Measurements from ENCODE around the gene ALDH1A2.
"Not testable (repeated sequence)": the region's sequence is repeated elsewhere in the genome, so short reads cannot be mapped to it uniquely, and the experiment has no call there.

Gene ALDH1A2

DNA sequence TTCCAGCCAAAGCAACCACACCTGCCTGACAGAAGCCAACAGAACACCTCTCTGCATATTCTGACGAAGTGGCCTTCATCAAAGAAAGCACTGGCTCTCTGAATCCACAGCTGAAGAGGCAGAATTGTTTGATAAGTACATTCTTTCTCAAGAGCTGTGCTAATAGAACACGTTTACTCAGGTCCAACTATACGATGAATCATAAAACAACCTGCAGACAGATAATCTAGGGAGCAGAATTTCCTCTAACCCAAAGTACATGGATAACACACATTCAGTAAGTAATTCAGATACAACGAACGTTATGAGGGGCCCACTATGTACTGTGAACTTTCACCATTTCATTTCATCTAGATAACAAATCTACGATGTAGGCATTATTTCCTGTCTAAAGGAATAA lies 25.4 kb downstream of the ALDH1A2 start:
- no peak for DNase-seq

DNA sequence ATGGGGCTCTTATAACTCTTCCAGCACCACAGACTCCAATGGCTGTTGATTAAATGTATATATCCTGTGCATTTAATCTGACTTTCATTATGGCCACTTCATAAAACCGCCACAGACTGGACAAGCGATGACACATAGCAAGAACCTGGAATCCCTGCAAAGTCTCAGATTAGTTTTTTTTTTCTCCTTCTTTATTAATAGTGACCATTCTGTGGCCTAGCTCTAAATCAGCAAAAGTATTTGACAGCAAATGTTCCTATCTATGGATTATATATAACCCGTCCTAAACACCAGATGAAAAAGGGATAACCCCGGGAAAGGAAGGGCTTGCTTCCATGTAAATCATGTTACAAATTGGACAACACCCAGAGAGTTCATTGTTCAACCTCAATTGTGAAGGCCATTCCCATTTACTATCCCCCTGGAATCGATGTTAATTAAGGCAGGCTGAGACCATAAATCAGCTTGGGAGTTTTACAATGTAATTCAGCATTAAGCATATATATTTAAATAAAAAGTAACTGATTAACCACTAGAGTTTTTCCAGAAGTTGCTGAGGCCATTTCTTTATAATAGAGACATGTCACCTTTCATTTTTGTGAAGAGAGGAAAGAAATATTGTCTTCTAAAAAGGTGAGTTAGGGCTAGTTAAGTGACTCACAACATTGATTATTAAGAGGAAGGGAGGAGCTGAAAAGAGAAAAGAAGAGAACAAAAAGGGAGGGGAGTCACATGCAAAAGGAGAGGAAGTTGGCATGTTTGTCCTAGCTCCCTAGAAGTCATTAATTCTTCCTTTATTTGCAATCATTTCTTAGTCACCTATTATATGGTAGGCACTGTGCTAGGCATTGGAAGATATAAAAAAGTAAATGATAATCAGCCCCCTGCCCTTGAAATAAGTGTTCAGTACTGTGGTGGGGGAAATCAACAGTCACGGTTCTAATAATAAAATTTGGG lies 26.2 kb downstream of the ALDH1A2 start:
- DNase-seq = no peak

DNA sequence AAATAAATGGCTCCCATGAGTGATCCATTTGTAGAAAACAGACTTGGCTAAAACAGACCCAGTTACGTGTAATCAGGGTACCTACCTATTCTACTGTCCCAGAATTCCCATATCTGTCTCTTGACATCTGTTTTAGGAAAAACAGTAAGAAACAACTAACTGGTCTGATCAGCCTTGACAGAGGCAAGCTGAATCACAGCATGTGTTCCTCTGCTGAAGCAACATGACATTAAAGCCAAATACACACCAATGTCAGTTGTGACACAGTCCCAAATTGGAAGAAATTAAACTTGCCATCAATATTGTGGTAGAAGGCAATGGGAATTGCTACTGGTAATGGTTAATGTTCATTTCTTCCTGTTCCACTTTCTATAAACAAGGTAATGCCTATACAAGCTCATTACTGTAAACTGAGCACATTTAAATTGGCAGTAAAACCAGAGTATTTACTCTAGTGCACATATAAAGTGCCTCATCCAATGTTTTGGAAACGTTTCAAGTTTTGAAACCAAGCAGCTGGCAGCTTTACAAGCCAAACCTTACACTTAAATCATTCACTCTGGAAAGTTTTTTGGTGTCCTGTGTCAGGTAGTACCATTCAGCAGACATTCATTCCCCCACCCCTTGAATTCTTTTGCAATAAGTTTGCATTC lies 27.0 kb downstream of the ALDH1A2 start:
- no peak for DNase-seq

DNA sequence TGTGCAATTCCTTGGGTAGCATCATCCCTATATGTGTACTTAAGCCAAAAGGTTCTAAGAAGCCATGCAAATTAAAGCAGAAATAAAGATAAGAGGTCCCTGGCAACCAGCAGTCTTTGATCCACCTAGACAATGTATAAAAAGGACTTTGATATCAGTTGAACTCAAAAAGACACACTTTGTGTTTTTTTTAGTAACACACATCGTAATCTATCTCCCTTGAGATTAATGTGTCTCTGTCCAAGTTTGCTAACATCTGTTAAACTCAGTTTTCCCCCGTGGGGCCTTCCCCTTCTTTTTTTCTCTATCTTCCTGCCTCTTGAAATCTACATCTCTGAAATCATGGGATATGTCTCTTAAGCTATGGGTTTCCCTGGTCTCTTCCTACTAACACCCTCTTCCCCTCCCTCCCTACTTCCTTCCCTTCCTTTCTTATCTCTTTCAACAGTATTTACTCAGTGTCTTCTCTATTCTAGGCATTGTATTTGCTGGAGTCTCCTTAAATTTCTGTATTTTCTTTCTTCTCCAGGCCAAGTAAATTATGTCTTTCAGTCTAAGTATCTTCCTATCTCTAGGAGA lies 27.7 kb downstream of the ALDH1A2 start:
- DNase-seq = no peak

DNA sequence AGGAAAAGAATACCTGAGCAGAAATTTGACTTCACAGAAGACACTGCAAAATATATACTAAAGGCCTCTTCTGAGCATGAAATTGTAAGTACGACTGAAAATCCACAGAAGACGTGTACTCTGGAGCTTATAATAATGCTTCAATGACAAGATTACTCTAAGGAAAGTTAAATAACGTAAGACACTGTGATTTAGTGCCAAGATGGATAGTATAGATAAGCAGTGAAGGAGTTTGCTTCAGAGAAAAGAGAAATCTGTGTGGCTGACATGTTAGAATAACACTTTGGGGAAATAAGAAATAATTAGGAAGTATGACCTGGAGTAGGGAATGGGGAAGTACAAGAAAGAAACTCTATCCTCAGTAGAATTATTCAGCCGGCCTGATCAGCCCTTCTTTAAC lies 28.9 kb downstream of the ALDH1A2 start:
- DNase-seq = peak; percentile 31

DNA sequence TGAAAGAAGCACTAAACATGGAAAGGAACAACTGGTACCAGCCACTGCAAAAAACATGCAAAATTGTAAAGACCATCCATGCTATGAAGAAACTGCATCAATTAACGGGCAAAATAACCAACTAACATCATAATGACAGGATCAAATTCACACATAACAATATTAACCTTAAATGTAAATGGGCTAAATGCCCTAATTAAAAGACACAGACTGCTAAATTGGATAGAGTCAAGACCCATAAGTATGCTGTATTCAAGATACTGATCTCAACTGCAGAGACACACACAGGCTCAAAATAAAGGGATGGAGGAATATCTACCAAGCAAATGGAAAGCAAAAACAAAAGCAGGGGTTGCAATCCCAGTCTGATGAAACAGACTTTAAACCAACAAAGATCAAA lies 37.1 kb downstream of the ALDH1A2 start:
- not testable (repeated sequence) for DNase-seq

DNA sequence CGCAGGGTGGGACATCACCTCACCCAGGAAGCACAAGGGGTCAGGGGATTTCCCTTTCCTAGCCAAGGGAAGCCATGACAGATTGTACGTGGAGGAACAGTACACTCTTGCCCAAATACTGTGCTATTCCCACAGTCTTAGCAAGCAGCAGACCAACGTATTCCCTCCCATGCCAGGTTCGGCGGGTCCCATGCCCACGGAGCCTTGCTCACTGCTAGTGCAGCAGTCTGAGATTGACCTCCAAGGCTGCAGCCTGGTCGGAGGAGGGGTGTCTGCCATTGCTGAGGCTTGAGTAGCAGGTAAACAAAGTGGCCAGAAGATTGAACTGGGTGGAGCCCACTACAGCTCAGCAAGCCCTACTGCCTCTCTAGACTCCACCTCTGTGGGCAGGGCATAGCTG lies 39.0 kb downstream of the ALDH1A2 start:
- DNase-seq = no peak

DNA sequence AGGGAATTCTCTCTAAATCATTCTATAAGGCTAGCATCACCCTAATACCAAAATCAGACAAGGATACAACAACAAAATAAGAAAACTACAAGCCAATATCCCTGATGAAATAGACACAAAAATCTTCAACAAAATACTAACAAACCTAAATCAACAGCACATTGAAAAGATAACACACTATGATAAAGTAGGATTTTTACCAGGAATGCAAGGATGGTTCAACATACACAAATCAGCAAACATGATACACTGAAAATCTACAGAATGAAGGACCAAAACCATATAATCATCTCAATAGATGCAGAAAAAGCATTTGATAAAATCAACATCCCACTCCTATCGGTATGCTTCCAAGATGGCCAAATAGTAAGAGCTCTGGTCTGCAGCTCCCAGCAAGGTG lies 39.5 kb downstream of the ALDH1A2 start:
- DNase-seq = no peak

DNA sequence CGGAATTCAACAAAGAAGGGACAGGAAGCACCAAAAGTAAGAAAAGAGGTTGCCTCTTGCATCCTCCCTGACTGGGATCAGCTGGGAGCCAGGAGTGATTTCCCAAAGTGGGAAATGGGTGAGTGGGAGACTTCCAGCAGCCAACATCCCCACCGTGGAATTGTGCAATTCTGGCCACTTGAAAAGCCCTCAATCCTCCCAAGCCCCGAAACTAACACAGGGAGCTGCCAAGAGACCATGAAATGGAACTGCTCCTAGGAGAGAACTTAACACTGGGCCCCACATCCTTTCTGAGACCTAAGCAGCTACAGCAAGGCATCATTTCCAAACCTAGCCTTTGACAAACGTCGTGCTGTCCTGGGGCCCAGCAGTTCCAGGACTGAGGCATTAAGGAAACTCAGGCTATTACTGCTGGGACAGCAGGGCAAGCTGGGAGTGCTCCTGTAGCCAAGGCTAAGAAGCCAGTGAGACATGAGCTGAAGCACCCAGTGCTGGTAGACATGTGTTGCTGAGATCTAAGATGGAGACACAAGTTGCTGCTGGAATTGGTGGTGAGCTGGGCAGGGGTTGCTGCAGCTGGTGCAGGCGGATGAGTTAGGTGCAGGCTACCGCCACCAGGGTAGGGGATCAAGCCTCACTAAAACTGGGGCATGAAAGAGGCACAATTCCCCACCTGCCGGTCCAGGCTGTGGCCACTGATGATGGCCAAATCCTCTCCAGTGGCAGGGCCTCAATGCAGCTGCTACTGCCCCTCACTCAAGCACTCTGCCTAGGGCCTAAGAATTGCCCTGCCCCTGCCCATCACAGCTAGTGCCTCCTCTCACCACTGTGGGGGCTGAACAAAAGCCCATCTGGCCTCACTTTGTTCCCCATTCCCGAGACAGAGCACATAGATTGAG lies 43.9 kb downstream of the ALDH1A2 start:
- no peak for DNase-seq

DNA sequence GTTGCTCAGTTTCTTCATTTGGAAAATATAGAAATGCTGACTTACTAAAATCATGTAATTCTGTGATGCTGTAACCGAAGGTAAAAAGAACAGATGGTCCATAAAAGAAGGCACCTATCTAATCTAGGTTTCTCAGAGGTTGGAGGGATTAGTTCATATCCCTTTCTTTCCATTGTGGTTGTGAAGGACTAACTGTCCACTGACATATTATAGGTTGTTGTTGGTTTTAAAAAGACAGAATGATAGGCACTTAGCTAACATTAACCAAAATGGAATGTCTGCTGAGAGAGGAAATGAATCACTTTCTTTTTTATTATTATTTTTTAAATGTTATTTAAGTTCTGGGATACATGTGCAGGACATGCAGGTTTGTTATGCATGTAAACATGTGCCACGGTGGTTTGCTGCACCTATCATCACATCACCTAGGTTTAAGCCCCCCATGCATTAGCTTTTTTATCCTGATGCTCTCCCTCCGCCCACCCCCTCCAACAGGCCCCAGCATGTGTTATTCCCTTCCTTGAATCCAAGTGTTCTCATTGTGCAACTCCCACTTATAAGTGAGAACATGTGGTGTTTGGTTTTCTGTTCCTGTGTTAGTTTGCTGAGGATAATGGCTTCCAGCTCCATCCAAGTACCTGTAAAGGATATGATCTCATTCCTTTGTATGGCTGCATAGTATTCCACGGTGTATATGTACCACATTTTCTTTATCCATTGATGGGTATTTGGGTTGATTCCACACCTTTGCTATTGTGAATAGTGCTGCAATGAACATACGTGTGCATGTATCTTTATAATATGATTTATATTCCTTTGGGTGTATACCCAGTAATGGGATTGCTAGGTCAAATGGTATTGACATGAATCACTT lies 45.8 kb downstream of the ALDH1A2 start:
- DNase-seq = no peak

DNA sequence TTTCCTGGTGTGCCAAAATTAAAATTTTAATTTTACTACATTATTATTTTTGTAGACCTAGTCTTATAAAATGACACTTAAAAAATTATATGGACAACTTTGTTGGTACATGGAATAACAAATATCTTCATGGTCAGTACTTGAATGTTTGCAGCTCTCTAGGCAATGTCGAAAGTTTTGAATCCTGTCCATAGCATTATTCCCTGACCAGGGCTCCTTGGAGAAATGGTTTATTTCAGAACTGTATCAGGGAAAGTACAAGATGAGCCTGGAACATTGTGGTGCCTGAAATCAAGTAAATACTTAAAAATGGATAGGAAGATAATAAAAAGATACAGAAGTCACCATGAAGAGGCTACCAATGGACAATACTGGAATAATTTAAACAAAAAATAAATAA lies 47.6 kb downstream of the ALDH1A2 start:
- no peak for DNase-seq

DNA sequence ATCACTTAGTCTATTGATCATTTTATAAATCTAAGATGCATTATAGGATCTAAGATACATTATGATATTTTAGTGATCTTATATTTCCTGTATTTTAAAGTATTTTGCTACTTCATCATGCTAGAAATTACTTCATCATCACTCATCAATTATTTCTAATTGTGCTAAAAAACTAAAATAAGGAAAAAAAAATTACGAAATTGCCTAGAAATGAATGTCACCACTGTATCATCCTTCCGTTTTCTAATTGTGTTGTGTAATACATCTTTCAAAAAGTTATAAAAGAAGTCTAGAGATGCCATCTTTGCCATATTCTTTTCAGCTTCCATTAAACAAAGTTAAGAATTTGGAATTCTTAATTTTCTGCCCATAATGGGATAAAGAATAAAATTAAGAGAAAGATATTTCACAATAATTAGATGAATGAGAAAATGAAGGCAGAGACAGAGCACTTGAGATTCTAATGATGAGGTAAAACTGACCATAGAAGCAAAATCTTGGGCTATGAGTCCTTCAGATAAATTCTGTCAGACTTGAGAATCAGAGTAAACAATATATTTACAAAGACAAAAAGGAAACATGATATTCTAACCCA lies 48.8 kb downstream of the ALDH1A2 start:
- peak; percentile 85 for DNase-seq

DNA sequence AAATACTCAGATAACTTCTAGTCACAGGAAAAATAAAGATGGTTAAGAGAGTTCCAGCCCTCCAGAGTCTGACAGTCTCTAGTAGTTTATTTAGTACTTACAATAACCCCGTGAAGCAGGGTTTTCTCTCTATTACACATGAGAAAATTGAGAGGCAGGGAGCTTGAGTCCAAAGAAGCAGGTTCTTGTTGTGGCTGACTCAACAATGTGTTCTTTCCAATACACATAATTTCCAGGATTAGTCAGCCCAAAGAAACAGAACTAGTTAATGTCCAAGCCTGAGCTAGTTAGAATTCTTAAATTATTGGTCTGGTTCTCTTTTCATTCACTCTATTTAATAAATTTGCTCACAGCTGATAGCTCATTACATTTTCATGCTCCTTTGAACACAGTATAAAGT lies 49.9 kb downstream of the ALDH1A2 start:
- peak; percentile 19 for DNase-seq

DNA sequence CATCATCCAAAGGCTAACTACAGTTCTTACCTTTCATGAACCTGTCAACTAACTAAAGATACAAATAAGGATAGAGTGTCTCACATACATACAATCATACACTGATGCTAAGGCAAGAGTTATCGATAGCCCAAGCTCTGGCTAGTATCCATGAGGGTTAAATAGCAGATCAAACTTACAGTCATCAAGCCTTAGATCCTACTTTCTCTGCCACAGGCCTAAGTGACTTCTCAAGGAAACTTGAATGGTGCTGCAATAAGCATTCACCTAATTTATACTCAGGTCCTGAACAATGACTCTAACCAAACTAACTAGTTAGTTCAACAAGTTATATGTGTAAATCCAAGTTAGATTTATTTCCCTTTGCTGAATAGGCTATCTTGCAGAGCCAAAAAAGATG lies 51.0 kb downstream of the ALDH1A2 start:
- DNase-seq = no peak

DNA sequence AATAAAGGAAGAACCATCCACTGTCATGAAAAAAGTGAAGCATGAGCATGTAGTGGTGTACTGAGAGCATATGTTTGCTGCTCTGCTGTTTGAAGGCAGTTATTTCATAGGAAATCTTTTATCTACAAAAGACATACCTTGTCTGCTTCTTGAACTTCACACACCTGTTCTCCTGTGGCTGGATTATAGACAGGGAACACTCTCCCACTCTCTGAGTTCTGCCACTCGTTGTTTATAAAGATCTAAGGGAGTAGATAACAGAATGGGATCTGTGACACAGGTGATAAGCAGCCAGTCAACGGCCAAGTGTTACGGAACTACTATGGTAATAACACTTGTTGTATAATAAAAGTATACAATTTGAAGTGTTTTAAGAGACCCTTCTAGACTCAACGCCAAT lies 51.5 kb downstream of the ALDH1A2 start:
- DNase-seq = no peak

DNA sequence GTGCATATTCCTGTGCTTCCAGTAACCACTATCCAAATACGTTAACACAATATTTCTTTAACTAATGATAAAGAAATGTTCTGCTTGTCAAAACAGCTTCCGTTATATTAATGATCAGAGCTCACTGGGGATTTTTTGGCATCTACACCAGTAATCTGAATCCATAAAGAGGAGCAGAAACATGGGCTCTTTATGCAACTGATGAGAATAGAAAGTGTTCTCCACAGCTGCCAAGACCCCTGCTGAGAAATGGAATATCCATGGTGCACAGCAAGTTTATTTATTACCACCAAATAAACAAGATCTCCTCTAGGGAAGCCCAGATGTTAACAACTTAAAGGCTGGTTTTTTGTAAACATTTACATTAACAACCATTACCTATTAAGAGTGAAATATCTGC lies 54.5 kb downstream of the ALDH1A2 start:
- DNase-seq = no peak

DNA sequence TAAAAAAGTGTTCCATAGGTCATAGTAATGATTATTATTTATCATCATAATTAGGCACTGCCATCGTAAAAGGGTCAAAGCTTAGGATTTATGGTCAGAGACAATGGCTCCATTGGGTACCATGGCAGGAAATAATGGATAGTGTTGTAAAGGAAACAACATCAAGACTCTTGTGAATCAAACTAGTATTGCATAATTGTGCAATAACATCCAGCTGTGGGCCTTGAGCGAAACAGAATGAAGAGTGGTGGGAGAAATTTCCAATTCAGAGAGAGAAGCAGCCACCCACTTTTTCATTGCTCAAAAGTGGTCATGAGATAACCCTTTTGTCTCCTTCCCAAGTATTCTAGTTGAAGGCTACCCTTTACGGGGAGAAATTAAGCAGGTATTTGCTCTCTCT lies 61.7 kb downstream of the ALDH1A2 start:
- DNase-seq = no peak

DNA sequence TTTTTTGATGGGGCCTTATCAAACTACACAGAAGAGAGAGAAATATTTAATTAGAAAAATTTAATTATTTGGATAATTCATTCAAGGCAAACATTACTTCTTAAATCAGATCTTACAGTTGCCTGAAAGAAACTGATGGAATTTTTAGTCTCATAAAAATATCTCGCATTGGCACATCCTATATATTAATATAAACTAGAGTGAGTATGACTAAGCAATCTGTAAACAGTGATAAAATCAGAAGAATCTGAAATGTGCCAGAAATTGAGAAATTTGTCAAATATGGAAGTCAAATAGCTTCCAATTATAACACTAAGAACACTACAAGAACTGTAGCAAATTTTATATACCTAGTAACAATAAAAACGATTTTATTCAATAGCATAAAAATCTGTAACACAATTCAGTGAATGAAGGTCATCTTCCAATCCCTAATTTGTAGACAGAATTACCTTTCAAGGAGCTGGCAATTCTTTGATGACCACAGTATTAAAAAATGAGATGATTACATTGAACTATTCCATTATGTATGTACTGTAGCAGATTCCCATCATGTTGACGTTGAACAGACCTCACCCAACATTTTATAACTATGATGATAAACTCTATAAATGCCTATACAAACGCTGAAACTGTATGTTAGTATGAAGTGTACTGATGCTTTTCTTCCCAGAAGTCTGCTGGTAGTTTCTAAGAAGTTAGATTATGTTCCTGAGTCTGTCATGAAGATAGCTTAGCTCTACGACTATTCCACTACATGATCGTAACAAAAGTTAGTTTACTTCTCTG lies 63.0 kb downstream of the ALDH1A2 start:
- DNase-seq = no peak

DNA sequence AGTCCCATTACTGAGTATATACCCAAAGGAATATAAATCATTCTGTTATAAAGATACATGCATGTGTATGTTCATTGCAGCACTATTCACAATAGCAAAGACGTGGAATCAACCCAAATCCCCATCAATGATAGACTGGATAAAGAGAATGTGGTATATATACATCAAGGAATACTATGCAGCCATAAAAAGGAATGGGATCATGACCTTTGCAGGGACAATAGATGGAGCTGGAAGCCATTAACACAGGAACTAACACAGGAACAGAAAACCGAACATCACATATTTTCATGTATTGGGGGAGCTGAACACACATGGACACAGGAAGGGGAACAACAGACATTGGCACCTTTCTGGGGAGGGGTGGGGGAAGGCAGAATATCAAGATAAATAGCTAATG lies 65.8 kb downstream of the ALDH1A2 start:
- DNase-seq = not testable (repeated sequence)

DNA sequence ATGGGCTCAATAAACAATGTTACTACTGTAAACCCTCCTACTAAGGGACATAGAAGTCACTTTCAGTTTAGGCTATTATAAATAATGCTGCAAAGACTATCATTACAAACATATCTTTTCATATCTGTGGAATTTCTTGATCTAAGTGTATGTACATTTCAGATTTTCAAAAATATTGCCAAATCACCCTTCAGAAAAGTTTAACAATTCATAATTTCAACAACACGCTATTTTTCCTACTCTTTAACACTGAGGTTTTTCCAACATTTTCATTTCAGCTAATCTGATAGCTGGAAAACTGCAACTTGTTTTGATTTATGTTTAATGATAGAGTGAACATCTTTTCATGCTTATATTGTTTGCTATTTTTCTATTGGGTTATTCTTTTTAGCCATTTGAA lies 69.0 kb downstream of the ALDH1A2 start:
- no peak for DNase-seq
